Activated CD8-positive, alpha-beta memory T cell treated with anti-CD3 and anti-CD28 coated beads, Interleukin-2, amount 50 U/mL, for 4 hours (primary cell): ENCODE data around the gene UNC13A.

ENCODE experiments used
- DNase-seq: peaks from one replicate; pipeline ENCODE4 v3.0.0-alpha.2; 2020

Gene UNC13A

DNA sequence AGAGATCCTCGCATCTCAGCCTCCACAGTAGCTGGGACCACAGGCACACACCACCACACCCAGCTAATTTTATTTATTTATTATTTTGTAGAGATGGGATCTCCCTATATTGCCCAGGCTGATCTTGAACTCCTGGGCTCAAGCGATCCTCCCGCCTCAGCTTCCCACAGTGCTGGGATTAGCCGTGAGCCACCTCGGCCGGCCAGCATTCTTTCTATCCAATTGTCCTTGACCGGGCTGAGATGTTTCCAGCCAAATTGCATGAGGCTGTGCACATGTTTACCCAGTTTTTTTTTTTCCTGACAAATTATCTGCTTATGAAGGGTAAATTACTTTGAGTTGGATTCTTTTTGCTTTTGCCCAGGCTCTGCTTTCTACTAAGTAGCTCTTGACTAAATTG lies 28.2 kb downstream of the UNC13A start:
- no peak for DNase-seq

DNA sequence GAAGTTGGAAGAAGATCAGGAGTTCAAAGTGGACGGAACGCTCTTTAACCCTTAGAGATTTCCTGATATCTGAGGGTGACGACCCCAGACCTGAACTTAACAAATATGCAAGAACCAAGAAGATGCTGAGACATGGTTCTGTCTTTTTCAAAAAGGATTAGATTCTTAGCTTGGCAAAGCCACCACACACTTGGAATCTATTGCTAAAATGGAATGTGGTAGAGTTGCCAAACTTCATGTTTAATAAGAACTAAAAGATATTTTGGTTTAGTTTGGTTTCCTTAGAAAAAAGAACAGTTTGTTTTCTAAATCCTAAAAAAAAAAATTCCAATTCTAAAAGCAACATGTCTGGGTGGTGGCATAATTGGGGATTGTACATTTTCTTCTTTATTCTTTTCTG lies 29.5 kb downstream of the UNC13A start:
- no peak for DNase-seq

DNA sequence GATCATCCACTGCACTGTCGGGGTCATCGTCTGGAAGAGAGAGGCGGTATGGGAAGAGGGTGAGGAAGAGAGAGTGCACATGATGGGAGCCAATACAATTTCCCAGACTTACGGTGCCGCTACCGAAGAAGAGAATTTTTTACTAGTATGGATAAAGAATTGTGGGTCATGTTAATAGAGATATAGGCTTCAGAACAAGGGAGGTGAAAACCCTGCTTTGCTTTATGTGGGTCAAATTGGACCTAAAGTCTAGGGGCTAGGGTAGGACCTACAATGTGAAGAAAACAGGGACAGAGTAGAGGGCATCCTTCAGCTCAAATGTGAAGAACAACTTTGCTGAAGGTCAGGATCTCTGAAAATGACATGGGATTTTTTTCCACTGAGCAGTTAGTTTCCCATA lies 29.9 kb downstream of the UNC13A start:
- no peak for DNase-seq

DNA sequence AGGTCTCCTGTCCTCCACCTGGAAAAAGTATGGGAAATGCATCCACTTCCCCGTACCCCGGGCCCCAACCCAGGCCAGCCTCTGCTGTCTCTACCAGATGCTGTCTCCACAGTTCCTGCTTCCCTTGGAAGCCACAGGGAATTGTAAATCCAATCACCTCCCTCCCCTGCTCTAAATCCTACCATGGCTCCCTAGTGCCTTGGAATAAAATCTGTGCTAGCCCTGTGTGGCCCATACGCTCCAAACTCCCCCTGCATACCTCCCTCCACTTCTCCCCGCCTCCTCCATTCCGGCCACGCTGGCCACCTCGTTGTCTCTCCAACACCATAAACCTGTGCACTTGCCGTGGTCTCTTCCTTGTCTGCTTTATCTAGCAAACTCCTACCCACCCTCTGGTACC lies 31.2 kb downstream of the UNC13A start:
- no peak for DNase-seq

DNA sequence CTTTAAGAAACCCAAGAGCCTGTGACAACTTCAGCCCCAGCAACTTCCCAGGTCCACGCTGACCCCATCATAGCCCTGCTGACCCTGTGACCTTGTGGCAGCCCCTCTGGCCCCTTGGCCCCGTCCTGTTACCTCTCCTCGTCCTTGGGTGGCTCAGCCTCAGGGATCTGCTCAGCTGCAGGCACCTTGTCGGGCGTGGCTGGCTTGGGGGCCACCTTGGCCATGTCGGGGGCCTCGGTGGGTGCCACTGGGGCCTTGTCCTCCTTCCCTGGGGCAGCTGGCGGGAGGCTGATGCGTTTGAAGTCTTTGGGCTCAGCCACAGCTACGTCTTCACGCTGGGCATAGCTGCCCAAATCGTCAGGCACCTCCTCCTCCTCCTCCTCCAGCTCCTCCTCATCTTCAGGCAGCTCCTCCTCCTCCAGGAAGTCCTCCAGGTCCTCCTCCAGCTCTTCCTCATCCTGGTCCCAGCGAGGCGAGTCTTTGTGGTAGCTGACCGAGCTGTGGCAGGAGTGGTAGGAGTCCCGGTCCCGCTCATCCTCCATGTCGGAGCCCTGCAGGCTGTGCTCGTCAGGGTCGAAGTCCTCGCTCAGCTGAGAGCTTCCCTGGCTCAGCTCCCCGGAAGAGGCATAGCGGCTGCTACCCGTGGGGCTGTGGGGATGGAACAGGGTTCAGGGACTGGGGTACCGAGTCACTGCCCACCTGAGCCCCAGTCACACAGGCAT lies 32.2 kb downstream of the UNC13A start:
- no peak for DNase-seq

DNA sequence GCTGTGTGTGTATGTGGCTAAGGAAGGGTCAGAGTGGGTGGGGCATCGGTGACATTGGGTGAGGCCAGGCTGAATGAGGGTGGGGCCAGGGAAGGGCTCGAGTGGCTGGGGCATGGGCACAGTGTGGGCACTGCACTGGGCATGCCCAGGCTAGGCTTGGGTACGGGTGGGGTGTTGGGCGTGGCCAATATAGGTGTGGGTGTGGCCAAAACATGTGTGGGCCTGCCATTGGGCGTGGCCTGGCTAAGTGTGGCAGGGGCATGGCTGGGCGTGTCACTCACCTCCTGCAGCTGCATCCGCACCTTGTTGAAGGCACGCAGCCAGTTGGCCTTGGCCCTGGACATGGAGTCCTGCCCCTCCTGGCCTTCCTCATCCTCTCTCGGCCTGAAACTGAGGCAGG lies 33.2 kb downstream of the UNC13A start:
- DNase-seq, result no peak

DNA sequence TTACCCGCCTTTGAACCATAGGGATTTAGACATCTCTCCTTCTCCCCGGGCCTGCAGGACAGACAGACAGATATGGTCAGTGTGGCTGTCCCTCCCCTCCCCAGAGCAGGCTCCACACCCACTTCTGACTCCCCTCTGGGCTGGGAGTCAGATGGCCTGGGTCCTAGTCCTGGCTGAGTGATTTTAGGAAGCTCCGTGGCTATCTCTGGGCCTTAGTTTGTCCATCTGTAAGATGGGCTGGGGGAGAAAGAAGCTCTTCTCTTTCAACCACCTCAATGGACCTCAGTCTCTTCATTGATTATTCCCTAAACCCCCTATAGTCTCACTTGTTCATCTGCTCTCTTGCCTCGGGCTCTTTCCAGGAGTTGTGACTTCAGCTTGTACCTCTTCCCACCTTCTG lies 35.5 kb downstream of the UNC13A start:
- DNase-seq, result no peak

DNA sequence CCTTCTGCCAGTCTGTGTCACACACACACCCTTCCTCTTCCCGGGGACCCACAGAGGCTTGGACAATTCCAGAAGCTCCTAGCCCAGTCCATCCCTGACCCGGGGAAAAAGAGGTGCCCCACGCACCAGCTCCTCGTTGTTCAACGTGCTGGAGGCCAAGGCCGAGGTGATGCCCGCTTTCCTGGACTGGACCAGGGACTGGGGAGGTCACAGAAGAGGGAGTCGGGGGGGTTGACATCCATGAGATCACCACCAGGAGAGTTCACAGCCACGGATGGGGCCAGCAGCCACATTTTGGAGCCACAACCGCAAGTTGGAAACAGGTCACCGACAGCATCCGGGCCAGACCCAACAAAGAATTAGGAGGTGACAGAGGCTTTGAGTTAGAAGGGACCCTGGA lies 39.4 kb downstream of the UNC13A start:
- no peak for DNase-seq

DNA sequence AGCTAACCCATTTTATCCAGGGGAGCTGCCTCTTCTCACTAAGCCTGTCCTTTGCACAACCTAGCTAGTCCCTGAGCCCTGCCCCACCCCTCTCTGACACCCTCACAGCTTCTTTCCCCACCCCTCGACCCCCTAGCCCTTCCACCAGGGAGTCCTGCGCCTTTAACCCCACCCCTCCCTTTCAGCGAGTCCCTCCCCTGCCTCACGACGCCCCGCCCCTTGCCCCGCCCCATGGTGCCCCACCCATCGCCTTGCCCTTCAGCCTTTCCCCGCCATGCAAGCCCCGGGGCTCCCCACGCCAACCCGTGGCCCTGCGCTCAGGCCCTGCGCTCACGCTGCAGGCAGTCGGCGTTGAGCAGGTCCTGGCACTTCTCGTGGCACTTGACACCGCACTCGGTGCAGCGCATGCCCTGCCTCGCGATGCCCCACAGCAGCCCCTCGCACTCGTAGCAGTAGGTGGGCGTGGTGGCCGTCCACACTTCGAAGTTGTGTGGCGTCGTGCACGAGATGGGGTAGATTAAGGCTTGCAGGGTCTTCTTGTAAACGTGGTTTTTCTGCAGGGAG lies 40.0 kb downstream of the UNC13A start:
- no peak for DNase-seq

DNA sequence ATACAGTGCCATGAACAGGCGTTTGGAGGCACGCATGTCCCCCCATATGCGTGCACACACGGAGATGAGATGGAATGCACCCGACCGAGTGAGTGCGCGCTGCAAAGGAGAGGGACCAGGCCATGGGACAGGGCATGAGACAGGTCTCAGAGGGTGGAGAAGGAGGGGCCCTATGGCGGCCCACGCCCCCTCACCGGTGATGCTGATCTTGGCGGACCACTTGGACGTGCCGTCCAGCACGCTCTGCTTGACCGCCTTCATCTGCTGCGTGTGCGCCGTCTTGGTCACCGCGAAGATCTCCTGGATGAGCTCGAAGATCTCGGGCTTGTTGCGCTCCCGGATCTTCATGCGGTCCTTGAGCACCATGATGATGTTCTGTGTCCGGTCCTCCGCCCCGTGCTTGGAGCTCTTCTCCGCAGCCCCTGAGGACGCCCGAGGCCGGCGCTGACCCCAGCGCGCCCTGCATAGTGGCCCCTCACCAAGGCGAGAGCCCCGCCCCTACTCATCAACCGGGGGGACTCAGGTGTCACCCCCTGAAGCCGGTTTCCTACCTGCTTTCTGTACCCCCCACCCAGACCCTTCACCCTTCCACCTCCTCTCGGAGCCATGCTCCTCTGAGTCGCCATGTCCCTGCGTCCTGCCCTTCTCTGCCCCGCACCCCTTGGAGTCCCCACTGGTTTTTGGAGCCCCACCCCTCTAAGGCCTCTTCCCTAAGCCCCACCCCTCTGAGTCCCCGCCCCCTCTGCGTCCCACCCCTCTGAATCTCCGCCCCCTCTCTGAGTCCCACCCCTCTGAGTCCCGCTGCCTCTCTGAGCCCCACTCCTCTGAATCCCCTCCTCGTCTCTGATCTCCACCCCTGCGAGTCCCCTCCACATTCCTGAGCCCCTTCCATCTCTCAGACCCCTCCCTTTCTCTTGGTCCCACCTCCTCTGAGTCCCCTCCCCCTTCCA lies 40.8 kb downstream of the UNC13A start:
- no peak for DNase-seq

DNA sequence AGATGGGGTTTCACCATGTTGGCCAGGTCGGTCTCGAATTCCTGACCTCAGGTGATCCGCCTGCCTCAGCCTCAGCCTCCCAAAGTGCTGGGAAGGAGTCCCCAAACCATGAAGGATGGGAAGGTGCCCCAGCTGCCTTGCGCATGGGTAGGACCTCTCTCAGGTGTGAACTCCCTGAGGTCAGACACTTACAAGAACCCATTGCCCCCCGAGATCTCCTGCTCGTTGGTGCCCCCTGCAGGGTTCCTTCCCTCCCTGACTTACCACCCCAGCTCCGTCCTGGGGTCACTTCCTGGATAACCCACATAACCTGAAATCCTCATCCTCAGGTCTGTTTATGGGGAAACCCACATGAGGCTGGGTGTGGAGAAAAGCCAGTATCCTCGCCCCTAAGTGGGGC lies 41.7 kb downstream of the UNC13A start:
- no peak for DNase-seq

DNA sequence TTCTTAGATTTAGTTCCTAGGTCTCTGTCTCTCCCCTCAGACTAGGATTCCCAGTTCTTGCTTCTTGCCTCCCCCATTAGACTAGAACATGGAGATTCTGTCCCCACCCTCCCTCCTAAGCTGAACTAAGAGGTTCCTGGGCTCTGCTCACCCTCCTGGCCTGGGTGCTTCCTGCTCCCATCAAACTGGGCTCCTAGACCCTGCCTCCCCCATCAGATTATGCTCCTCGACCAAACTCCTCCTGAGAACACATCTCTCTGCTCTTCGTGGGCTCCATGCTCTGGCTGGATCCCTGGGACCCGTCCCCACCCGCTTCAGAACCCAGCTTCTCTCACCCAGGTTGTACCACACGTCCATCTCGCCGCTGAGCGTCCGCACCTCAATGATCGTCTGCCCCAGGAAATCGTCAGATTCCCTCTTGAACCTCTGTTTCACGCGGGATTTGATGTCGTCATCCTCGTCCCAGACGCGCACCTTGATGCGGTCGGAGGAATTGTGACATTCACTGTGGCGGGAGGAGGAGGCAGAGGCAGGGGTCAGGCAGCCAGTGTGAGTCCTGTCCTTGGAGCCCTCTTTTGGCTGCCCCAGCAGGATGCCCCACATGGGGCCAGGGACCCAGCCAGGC lies 42.7 kb downstream of the UNC13A start:
- no peak for DNase-seq

DNA sequence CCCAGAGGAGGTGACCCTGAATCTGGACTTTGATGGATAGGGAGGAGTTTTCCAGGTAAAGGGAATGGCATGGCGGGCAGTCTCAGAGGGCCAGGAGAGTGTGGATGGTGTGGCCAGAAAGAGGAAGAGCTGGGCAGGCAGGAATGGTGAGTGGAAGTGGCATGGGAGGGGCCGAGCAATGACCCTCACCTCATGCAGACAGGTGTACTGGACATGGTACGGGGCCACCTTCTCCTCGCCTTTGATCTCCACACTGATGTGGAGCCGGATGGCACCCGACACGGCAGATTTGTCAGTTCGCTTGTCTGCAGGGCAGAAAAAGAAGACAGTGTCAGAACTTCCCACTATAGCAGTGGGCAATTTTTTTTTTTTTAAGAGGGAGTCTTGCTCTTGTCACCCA lies 45.5 kb downstream of the UNC13A start:
- DNase-seq, result no peak

DNA sequence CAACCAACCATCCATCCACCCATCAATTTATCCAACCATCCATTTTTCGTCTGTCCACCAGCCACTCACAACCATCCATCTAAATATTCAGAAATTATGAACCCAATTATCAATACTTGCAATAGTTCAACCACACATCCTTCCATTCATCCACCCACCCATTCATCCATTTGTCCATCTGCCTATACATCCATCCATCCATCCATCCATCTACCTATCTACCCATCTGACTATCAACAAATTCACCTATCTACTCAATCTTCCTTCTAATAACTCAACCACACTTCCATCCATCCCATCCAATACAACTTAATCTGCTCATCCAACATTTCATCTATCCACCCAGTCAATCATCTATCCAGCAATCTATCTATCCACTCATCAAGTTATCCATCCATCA lies 46.3 kb downstream of the UNC13A start:
- no peak for DNase-seq

DNA sequence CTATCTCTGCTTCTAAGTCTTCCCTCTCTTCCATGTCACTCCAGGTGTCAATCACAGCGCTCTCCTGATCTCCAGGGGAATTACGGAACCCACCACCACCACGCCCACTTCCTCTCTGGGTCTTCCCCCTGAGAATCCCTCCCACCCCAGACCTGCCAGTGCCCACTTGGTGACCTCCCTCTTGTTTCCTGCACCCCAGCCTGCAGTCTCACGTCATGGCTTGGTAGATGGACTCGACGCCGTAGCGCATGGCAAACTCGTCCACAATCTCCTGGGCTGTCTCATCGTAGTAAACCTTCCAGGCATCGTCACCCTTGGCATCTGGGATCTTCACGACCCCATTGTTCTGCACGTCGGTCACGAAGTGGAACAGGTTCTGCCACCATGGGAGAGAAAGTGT lies 47.0 kb downstream of the UNC13A start:
- DNase-seq, result no peak

DNA sequence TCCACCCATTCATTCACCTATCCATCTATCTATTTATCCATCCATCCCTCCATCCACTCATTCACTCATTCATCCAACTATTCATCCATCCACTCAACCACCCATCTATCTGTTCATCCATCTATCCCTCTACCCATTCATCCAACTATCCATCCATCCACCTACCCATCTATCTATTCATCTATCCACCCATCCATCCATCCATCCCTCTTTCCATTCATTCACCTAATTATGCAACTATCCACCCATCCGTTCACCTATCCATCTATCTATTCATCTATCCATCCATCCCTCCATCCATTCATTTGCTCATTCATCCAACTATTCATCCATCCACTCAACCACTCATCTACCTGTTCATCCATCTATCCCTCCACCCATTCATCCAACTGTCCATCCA lies 54.5 kb downstream of the UNC13A start:
- DNase-seq, result no peak

DNA sequence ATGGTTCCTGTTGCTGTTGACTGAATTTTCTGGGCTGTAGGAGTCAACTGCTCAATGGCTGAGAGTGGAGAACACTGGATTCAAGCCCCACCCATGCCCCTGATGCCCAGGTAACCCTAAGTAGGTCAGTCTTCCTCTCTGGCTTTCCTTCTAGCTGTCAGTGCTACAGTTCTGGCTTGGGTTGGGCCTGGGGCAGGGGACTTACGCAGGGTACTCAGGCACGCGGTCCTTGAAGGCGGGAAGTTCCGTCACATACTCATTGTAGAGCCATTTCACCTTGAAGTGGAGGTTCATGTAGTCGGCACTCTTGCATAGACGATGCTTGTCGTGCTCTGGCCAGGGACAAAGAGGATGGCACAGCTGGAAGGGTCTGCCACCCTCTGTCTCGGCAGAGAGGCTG lies 55.6 kb downstream of the UNC13A start:
- no peak for DNase-seq

DNA sequence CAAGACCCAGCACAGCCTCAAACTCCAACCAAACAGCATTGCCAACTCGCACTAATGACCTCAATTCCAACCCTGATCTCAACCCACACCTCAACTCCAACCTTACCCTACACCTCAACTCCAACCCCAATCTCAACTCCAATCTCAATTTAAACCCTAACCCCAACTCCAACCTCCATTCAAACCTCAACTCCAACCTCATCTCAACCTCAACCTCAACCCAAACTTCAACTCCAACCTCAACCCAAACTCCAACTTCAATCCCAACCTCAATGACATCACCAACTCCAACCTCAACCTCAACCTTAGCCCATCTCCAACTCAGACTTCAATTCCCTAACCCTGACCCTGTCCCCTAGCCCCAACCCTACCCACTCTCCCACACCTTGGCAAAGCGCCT lies 58.4 kb downstream of the UNC13A start:
- no peak for DNase-seq

DNA sequence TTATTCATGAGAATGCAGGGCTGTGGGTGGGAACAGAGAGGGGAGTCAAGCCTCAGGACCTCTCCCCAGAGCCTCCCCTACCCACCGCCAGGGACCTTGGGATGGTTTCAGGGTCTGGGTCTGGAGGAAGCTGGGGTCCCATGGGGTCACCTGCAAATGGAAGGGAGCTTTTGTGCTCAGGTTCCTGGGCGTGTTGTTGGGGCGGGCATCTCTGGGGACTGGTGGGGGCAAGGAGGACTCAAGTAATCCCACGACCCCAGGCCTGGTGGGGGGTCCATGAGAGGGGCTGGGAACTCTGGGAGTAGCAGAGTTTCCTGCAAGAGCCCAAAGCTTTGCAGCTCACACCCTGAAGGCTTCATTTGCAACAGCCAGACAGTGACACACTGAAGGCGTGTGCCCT lies 60.2 kb downstream of the UNC13A start:
- no peak for DNase-seq

DNA sequence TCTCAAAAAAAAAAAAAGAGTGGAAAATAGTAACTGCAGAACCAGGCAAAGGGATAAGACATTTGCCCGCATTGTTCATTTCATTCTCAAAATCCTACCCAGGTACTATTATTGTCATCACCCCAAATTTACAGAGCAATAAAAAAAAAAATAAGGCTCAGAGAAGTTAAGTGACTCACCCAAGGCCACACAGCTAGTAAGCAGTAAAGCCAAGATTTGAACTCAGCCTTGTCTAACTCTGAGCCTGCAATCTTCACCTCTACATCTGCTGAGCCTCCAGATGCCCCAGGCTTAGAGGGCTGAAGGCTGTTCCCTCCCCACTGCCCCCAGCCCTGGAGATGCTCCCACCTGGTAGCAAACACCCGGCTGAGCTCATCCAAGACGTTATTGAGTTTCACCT lies 61.0 kb downstream of the UNC13A start:
- DNase-seq, result no peak

DNA sequence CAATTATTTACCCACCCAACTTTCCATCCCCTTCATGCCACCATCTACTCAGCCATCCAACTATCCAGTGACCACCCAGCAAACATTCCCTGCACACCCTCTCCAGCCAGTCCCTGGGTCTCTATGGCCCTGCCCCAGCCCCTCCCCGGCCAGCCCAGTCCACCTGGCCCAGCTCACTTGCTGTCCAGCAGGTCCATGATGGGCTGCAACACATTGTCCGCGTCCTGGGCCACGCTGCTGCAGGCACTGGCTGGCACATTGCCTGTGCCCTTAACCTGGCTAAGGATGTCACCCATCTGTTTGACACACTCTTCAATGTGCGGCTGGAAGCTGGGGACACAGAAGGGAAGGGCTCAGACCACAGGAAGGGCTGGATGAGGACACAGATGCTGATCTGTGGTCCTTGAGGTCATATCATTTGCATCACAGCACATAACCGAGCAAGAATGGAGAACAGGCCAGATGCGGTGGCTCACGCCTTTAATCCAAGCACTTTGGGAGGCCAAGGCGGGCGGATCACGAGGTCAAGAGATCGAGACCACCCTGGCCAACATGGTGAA lies 61.6 kb downstream of the UNC13A start:
- DNase-seq, result no peak

DNA sequence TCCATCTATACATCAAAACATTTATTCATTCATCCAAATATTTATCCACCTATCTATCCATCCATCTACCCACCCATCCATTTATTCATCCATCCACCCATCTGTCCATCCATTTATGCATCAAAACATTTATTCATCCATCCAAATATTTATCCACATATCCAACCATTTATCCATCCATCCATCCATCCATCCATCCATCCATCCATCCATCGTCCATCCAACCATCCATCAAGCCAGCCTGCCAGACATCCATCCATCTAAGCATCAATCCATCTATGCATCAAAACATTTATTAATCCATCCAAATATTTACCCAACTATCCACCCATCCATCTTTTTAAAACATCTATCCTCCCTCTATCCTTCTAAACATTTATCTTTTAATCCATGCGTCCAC lies 62.2 kb downstream of the UNC13A start:
- DNase-seq, result no peak

DNA sequence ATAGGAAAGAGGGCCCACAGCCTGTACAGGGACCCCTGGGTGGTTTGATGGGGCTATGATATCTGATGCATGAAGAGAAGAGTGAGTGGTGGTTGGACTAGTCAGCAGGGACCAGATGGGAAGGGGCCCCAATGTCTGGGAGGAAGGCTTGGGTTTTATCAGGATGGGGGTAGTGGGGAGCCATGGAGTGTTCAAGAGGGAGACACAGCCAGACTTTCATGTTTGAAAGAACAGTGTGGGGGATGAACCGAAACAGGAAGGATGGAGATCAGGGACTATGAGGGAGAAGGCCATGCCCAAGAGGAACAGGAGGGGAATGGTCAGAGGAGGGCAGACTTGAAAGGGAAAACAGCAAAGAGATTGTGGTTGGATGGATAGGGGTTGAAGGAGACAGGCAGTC lies 63.1 kb downstream of the UNC13A start:
- DNase-seq, result no peak
